RWPE1 (cell line): ENCODE data around the gene MINAR2.

Experiments used
- CTCF ChIA-PET: fragments of 350-600 bp; sonication (Branson Sonifier 250); formaldehyde crosslinking; extraction: SDS; loops from one replicate; lab custom pipeline; 2021; lab: Yijun Ruan, JAX
- POLR2A ChIA-PET: fragments of 400-600 bp; formaldehyde crosslinking; extraction: SDS; loops from one replicate; lab custom pipeline; 2020; ENCODE audit warnings: antibody characterized with exemption; ENCODE audit not compliant: low non-redundant PET; lab: Yijun Ruan, JAX
- DNase-seq: peaks from one replicate; pipeline ENCODE4 v3.0.0; 2012; ENCODE audit warnings: low spot score
- H3K27ac ChIP-seq: fragments of 450-650 bp; 2 replicates; pipeline ENCODE4 v1.5.1; 2017
- CTCF ChIP-seq: fragments of 450-650 bp; conservative IDR thresholded peaks from 2 replicates; pipeline ENCODE4 v1.5.1; 2017; ENCODE audit warnings: low read depth, mild to moderate bottlenecking

Gene MINAR2

DNA sequence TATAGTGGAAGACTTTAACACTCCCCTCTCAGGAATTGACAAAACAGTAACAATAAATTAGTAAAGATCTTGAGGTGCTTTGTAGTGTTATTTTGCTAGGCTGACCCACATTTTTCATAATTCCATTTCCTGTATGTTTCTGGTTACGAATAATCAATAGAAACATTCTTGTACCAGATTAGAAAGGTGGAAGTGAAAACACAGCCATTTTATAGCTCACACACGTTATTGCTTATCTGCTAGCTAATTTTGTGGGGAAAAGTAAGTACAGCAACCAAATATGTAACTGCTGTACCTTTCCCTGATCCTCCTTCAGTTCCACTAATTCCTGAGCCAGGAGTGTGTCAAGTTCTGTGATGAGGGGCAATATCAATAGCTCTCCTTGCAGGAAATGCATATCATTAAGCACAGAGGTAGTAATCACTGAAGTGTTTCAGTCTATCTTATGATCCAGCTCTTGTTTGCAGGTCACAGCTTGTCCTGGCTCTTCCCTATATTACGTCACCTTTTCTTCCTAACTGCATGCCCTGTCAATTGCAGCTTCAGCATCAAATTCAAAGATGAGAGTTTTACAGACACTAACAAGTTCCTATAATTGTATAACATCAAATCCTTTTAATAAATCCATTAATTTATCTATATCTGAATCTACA is 59.4 kb downstream of the MINAR2 start:
- peak; percentile 47 for DNase-seq
- CTCF ChIA-PET, result interaction anchor here (0.6 to 1.1 kb wide), 3 partner anchors 33 to 346 kb away, joined by 3 to 4 read pairs (median 3); no protein-coding TSS in a partner anchor
- H3K27ac ChIP-seq, result no peak overlapping the region
- TF ChIP-seq CTCF, result no peak
- POLR2A ChIA-PET, result no interaction called here
